PC-9 (cell line): Measurements from ENCODE around the gene KCNJ8.

Source experiments
- CTCF ChIP-seq: fragments of 200-600 bp; sonication (generic); conservative IDR thresholded peaks from 2 replicates; pipeline ENCODE4 v1.6.1; 2017; ENCODE audit warnings: mixed run types, antibody characterized with exemption, mild to moderate bottlenecking, moderate library complexity
- EZH2 ChIP-seq: fragments of 200-600 bp; sonication (generic); IDR thresholded peaks from 2 replicates; pipeline ENCODE4 v1.8.0; 2017; ENCODE audit warnings: antibody characterized with exemption, low read depth

GRCh38 chr12:21775133-21775820, 771 bp upstream of the KCNJ8 start:
- no peak for TF ChIP-seq CTCF
- no peak for TF ChIP-seq EZH2
